Kidney (tissue), 14 donors: ENCODE measurements around the gene RBM23. TPM values are rescaled to one million over a fixed set of nuclear protein-coding genes. Genes with fewer than 3 reads are reported as not detected.
"Not testable (repeated sequence)": the region's sequence is repeated elsewhere in the genome, so short reads cannot be mapped to it uniquely, and the experiment has no call there.

Experiments
- DNase-seq, 5 donors: peaks; one replicate each; pipeline ENCODE4 v3.0.0-alpha.2; 2013 to 2020
- FAIRE-seq: peaks from 2 replicates; lab custom pipeline; 2012; peaks lifted over from hg19 to GRCh38; lab: Jason Lieb, UNC
- H3K27ac ChIP-seq, 2 donors: one replicate each; pipeline ENCODE4 v1.7.0; 2013; ENCODE audit warnings: low read depth in 2 of 2, low read length in 2 of 2, inconsistent platforms in 1 of 2
- H3K27me3 ChIP-seq: one replicate; pipeline ENCODE4 v1.7.1; 2013; ENCODE audit warnings: low read length, inconsistent platforms; ENCODE audit not compliant: control insufficient read depth, insufficient read depth
- H3K36me3 ChIP-seq, 3 donors: one replicate each; pipeline versions ENCODE4 v1.7.0 to v1.7.1; 2013; ENCODE audit warnings: low read length in 3 of 3, control low read depth in 1 of 3, inconsistent platforms in 1 of 3; ENCODE audit not compliant: insufficient read depth in 3 of 3, control insufficient read depth in 2 of 3
- H3K4me1 ChIP-seq, 3 donors: one replicate each; pipeline versions ENCODE4 v1.7.0 to v1.7.1; 2013; ENCODE audit warnings: low read length in 3 of 3, inconsistent platforms in 1 of 3, low read depth in 1 of 3; ENCODE audit not compliant: control insufficient read depth in 2 of 3, insufficient read depth in 2 of 3
- H3K4me3 ChIP-seq, 3 donors: one replicate each; pipeline versions ENCODE4 v1.7.0 to v1.8.1; 2013; ENCODE audit warnings: low read length in 3 of 3, control low read depth in 1 of 3, inconsistent platforms in 1 of 3
- H3K9ac ChIP-seq, 3 donors: one replicate each; pipeline versions ENCODE4 v1.7.0 to v1.7.1; 2013; ENCODE audit warnings: low read length in 3 of 3, control low read depth in 1 of 3, inconsistent platforms in 1 of 3
- H3K9me3 ChIP-seq, 3 donors: one replicate each; pipeline versions ENCODE4 v1.7.0 to v1.7.1; 2013; ENCODE audit warnings: low read length in 3 of 3, control low read depth in 1 of 3, inconsistent platforms in 1 of 3; ENCODE audit not compliant: control insufficient read depth in 2 of 3, insufficient read depth in 1 of 3
- CTCF ChIP-seq: IDR thresholded peaks from 3 replicates; pipeline ENCODE4 v1.5.1; 2012; ENCODE audit warnings: mild to moderate bottlenecking, moderate library complexity, borderline replicate concordance; ENCODE audit not compliant: insufficient read depth; ENCODE audit errors: extremely low read depth
- intact Hi-C: fragments of 100-400 bp; cut with DNase I; formaldehyde crosslinking; loops from one replicate; pipeline ENCODE4 v1.11.1; 2022
- polyA plus RNA-seq: library from polyadenylated mRNA; stranded (reverse); fragments of 350-450 nt; fragmentation: Illumina TruSeq; extraction: RNeasy Lipid Tissue Mini Kit (QIAGEN cat#74804); gene quantifications from one replicate; pipeline ENCODE4 v1.2.3, GENCODE V29; 2014; ENCODE audit warnings: low read depth, low replicate concordance; ENCODE audit not compliant: insufficient read depth
- total RNA-seq: library from RNA; stranded (reverse); fragmentation: NEBNext Ultra II Directional; extraction: Animal tissue kit (Norgen Biotek cat#: 25700); gene quantifications from one replicate; pipeline ENCODE4 v1.2.1, GENCODE V29; 2021
- donor health status: control.
- donor health status: control.
- donor health status: control.
- donor health status: control.
- donor health status: control.
- donor health status: DM: yes; HTN: yes; CAD: no.
- donor health status: Normal renal cell carcinoma (clear cell type).

The RBM23 gene
- total and polyA plus RNA-seq, 2 donors from 2014 or later = 44.8 to 93.6 TPM

GRCh38 chr14:22864979-22865378 is 54.0 kb downstream of the RBM23 start:
- intact Hi-C loops = no loop called here
- H3K27me3 ChIP-seq = no peaks in the 10 kb centered on the region
- H3K27ac ChIP-seq = no peak overlapping the region
- H3K4me1 ChIP-seq = no peaks in the 10 kb centered on the region
- no peak for TF ChIP-seq CTCF
- DNase-seq = no peak
- no peaks in the 10 kb centered on the region for H3K9me3 ChIP-seq
- H3K9ac ChIP-seq = no peak overlapping the region
- no peaks in the 10 kb centered on the region for H3K36me3 ChIP-seq
- no peak for FAIRE-seq
- H3K4me3 ChIP-seq = no peak overlapping the region

GRCh38 chr14:22861651-22862050 is 57.3 kb downstream of the RBM23 start:
- H3K9me3 ChIP-seq = no peaks in the 10 kb centered on the region
- no peak overlapping the region for H3K27ac ChIP-seq
- H3K4me1 ChIP-seq = no peaks in the 10 kb centered on the region
- no peak overlapping the region for H3K4me3 ChIP-seq
- no peak overlapping the region for H3K9ac ChIP-seq
- intact Hi-C loops = no loop called here
- DNase-seq (no peak), FAIRE-seq (no peak)
- no peaks in the 10 kb centered on the region for H3K27me3 ChIP-seq
- no peak for TF ChIP-seq CTCF
- H3K36me3 ChIP-seq = no peaks in the 10 kb centered on the region

- intact Hi-C loops, FAIRE-seq: not testable (repeated sequence)
Measured at GRCh38 chr14:22860377-22860776, 58.6 kb downstream of the RBM23 start.

GRCh38 chr14:22856428-22856827 is 62.5 kb downstream of the RBM23 start:
- Histone ChIP-seq H3K27me3 (no peaks in the 10 kb centered on the region), H3K4me1 (peaks cover 0 to 8% (median 0%) of the 10 kb centered on the region in 3 donors), H3K4me3 (no peak overlapping the region), H3K9ac (no peak overlapping the region), H3K27ac (no peak overlapping the region), H3K9me3 (no peaks in the 10 kb centered on the region), H3K36me3 (no peaks in the 10 kb centered on the region)
- intact Hi-C loops = loop anchor here (10.0 kb wide), 1 partner anchor 282 kb away; no protein-coding TSS in a partner anchor
- TF ChIP-seq CTCF = no peak
- DNase-seq = no peak
- FAIRE-seq = no peak

More at GRCh38 chr14:22860377-22860776, 58.6 kb downstream of the RBM23 start:
- H3K4me3 ChIP-seq, H3K27ac ChIP-seq, H3K9me3 ChIP-seq, H3K27me3 ChIP-seq, DNase-seq, H3K9ac ChIP-seq, H3K4me1 ChIP-seq, H3K36me3 ChIP-seq: not testable (repeated sequence)
